Vagina (tissue), 2 donors: Measurements from ENCODE around the gene PCDH8.

Source experiments
- POLR2A ChIP-seq, 2 donors: fragments of 450-650 bp; IDR thresholded peaks; one replicate each; pipeline ENCODE4 v1.6.1; 2017; ENCODE audit warnings: antibody characterized with exemption in 2 of 2, mild to moderate bottlenecking in 2 of 2, moderate library complexity in 2 of 2
- TF ChIP-seq, protein P1 (sequence below), 3 experiments: fragments of 450-650 bp in 2 of 3; fragments of 200-600 bp in 1 of 3; sonication (generic) in 1 of 3; IDR thresholded peaks; one replicate each; pipeline ENCODE4 v1.5.1; 2017 to 2019; ENCODE audit warnings: antibody characterized with exemption in 3 of 3, mild to moderate bottlenecking in 2 of 3, moderate library complexity in 2 of 3

DNA sequence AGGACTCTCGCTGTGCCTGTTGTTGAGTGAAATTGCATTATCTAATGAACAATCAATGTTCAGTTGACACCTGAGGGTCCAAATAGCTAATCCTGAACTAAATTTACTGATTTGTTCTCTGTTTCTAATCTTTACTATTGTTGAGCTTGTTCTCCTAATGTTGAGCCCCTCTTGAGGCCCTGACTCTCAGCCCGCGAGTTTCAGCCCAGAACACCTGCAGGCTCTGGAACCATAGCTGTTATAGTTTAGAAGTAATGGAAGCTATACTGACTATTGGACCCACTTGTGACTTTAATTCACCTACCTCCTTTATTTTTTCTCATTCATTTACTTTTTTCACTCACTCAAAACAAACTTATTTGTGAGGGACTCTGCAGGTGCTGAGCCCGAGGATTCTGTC, 20.6 kb upstream of the PCDH8 start:
- no peak for TF ChIP-seq POLR2A (IDR thresholded peaks at IDR 0.05)
- TF ChIP-seq, protein P1, sequence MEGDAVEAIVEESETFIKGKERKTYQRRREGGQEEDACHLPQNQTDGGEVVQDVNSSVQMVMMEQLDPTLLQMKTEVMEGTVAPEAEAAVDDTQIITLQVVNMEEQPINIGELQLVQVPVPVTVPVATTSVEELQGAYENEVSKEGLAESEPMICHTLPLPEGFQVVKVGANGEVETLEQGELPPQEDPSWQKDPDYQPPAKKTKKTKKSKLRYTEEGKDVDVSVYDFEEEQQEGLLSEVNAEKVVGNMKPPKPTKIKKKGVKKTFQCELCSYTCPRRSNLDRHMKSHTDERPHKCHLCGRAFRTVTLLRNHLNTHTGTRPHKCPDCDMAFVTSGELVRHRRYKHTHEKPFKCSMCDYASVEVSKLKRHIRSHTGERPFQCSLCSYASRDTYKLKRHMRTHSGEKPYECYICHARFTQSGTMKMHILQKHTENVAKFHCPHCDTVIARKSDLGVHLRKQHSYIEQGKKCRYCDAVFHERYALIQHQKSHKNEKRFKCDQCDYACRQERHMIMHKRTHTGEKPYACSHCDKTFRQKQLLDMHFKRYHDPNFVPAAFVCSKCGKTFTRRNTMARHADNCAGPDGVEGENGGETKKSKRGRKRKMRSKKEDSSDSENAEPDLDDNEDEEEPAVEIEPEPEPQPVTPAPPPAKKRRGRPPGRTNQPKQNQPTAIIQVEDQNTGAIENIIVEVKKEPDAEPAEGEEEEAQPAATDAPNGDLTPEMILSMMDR (IDR thresholded peaks at IDR 0.05) = no peak
